Fibroblast of villous mesenchyme (primary cell): ENCODE results near the gene BAIAP3. TPM values are rescaled to one million over a fixed set of nuclear protein-coding genes. Genes with fewer than 3 reads are reported as not detected.

Source experiments
- DNase-seq: peaks from one replicate; pipeline ENCODE4 v3.0.0-alpha.2; 2010; ENCODE audit warnings: low read depth
- H3K4me3 ChIP-seq: 2 replicates; pipeline ENCODE4 v1.5.1; 2011; ENCODE audit warnings: low read depth, mild to moderate bottlenecking, low read length
- total RNA-seq: library from RNA; depleted of rRNA; stranded (reverse); fragments of >200 nt; gene quantifications from 2 replicates; pipeline ENCODE4 v1.2.3, GENCODE V29; 2012
- TF ChIP-seq, protein P1 (sequence below): IDR thresholded peaks from 2 replicates; pipeline ENCODE4 v1.5.1; 2012; ENCODE audit warnings: low read depth, mild to moderate bottlenecking, low read length; ENCODE audit not compliant: insufficient read depth

The BAIAP3 gene
- total RNA-seq, 1 donor, result under 0.01 TPM

DNA sequence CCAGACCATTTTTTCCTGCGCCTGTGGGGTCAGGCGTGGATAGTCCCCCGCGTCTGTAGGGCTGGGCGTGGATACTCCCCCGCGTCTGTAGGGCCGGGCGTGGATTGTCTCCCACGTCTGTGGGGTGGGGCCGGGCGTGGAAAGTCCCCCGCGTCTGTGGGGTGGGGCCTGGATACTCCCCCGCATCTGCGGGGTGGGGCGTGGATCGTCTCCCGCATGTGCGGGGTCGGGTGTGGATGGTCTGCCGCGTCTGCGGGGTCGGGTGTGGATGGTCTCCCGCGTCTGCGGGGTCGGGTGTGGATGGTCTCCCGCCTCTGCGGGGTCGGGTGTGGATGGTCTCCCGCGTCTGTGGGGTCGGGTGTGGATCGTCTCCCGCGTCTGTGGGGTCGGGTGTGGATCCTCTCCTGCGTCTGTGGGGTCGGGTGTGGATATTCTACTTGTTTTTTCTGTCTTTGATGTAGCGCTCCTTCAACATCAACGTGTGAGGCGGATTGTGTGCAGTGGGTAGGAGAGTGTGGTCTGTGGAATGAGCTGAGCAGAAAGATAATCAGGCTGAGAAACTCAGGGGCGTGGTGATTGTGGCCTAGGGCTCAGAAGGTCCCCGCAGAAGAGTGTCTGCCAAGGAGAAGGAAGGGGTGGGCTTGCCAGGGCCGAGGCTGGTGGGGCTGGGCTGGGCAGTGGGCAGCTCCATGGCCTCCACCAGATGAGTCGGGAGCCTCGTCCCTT, 21.5 kb downstream of the BAIAP3 start:
- TF ChIP-seq, protein P1, sequence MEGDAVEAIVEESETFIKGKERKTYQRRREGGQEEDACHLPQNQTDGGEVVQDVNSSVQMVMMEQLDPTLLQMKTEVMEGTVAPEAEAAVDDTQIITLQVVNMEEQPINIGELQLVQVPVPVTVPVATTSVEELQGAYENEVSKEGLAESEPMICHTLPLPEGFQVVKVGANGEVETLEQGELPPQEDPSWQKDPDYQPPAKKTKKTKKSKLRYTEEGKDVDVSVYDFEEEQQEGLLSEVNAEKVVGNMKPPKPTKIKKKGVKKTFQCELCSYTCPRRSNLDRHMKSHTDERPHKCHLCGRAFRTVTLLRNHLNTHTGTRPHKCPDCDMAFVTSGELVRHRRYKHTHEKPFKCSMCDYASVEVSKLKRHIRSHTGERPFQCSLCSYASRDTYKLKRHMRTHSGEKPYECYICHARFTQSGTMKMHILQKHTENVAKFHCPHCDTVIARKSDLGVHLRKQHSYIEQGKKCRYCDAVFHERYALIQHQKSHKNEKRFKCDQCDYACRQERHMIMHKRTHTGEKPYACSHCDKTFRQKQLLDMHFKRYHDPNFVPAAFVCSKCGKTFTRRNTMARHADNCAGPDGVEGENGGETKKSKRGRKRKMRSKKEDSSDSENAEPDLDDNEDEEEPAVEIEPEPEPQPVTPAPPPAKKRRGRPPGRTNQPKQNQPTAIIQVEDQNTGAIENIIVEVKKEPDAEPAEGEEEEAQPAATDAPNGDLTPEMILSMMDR, result no peak
- H3K4me3 ChIP-seq, result no peak overlapping the region
- DNase-seq, result no peak

DNA sequence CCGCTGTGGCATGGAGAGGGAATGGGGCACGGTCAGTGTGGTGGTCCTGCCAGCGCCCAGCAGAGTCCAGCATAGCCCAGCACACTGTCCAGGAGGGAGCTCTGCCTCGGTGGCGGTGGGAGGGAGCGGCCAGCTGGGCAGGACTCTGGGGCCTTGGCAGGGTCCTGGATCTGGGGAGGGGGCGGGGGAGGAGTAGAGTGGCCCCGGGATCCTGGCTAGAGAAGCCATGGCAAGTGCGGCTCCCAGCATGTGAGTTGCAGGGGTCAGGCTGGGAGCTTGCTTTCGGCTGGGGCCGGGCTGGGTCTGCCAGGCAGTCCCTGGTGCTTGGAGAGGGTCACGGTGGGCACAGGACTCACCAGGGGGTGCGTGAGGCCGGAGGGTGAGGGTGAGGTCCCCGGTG, 22.1 kb downstream of the BAIAP3 start:
- H3K4me3 ChIP-seq, result no peak overlapping the region

DNA sequence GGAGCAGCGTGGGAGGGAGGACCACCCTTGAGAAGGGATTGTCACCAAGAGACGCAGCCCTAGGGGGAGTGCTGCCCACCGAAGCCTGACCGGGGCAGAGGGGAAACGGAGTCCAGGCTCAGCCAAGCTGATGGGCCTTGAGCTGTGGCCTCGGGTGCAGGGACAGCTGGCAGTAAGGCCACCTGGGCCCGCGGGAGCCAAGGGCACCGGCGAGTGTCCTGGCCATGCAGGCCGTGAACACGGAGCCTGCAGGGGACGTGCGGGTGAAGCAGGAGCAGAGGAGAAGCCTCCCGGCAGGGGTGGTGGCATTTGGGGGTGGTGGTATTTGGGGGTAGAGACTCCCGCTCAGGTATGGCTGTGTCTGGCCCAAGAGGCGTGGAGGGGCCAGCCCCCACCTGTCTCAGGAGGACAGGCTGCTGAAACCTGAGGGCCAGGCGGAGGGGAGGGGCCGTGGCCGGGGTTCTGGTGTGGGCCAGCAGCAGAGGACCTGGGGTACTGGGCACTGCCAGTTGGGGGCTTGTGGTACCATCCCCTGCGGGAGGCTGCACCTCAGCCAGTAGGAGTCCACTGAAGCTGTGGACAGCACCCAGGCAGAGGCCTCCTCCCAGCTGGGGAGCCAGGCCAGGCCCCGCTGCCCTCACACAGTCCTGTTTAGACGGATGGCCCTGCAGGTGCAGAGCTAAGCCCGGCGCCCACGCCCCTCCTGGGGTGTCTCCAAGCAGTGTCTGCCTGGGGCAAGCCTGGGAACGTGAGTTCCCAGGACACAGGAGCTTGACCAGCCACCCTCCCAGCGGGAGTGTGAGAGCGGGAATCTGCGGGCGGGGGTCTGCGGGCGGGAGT, 22.8 kb downstream of the BAIAP3 start:
- DNase-seq, result no peak
- TF ChIP-seq, protein P1, result no peak
- no peak overlapping the region for H3K4me3 ChIP-seq

More for the DNA sequence above, 22.1 kb downstream of the BAIAP3 start:
- DNase-seq, result no peak
- TF ChIP-seq, protein P1, result no peak

DNA sequence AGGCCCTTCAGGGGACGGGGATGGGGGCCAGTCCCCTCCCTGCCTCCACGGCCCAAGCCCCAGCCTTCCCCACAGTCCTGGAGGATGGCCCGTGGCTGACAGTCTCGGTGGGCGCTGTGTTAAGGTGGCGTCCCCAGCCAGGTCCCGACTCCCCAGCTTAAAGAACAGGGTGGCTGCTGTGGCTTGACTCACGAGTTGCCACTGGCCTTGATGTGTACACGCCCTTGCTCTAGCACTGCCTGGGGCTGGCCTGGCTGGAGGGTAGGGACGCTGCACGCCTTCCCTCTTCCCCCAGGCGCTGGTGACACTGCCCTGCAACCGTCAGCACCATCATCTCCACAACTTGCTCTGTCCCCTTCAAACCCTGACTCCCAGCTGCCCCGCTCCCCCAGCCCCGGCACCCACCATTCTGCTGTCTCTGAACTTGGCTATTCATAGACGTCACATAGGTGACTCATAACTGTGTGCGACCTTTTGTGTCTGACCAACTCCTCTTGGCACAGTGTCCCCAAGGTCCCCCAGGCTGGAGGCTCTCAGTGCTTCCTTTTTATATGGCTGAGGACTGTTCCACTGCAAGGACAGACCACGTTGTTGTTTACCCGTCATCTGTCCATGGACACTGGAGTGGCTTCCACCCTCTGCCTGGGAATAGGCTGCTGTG, 24.6 kb downstream of the BAIAP3 start:
- no peak for DNase-seq
- no peak overlapping the region for H3K4me3 ChIP-seq
- TF ChIP-seq, protein P1, result no peak

DNA sequence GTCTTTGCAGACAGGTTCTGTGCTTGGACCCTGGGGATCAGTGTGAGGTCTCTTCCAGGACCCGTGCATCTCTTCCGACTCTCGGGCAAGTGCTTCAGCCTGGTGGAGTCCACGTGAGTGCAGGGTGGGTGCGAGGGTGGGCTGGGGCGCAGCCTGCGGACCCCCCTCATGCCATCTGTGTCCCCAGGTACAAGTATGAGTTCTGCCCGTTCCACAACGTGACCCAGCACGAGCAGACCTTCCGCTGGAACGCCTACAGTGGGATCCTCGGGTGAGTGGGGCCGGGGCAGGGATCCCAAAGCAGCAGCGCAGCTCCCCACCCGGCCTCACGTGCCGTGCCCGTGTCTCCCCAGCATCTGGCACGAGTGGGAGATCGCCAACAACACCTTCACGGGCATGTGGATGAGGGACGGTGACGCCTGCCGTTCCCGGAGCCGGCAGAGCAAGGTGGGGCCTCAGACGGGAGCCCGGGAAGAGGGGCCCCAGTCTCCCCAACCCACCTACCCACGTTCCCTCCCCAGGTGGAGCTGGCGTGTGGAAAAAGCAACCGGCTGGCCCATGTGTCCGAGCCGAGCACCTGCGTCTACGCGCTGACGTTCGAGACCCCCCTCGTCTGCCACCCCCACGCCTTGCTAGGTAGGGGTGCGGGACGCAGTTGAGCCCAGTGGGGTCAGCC, 28.4 kb downstream of the BAIAP3 start:
- no peak for DNase-seq
- H3K4me3 ChIP-seq, result no peak overlapping the region
- TF ChIP-seq, protein P1, result no peak

DNA sequence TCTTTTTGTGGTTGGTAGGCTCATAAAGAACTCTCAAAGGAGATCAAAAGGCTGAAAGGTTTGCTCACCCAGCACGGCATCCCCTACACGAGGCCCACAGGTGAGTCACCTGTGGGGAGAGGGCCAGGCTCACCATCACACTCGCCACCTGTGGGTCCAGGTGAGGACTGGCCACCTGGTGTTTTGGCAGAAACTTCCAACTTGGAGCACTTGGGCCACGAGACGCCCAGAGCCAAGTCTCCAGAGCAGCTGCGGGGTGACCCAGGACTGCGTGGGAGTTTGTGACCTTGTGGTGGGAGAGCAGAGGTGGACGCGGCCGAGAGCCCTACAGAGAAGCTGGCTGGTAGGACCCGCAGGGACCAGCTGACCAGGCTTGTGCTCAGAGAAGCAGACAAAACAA, 29.4 kb downstream of the BAIAP3 start:
- no peak overlapping the region for H3K4me3 ChIP-seq
- TF ChIP-seq, protein P1, result no peak
- DNase-seq, result no peak
